Measurements from ENCODE around the gene SLC25A33. TPM values are rescaled to one million over a fixed set of nuclear protein-coding genes. Genes with fewer than 3 reads are reported as not detected.

SLC25A33 gene
- total and polyA plus RNA-seq, 2 experiments from 2014 or later: 13.3 to 18.8 TPM

GRCh38 chr1:9602794-9603167 lies 63.5 kb downstream of the SLC25A33 start (continued):
- TF ChIP-seq ZNF462 (CRISPR knock-in tag; IDR thresholded peaks at IDR 0.05): no peak
- TF ChIP-seq EZH2phosphoT487 (IDR thresholded peaks at IDR 0.05; ENCODE audit: unreplicated experiment): no peak
- TF ChIP-seq JUNB (IDR thresholded peaks at IDR 0.05; ENCODE audit: unreplicated experiment): no peak
- no peak for TF ChIP-seq ZNF331 (CRISPR knock-in tag; IDR thresholded peaks at IDR 0.05; ENCODE audit: low read depth)
- TF ChIP-seq STAT1 (IDR thresholded peaks at IDR 0.05; ENCODE audit: unreplicated experiment): no peak
- TF ChIP-seq REST (IDR thresholded peaks at IDR 0.05; ENCODE audit: unreplicated experiment): no peak
- TF ChIP-seq NANOG (IDR thresholded peaks at IDR 0.05; ENCODE audit: borderline replicate concordance): no peak
- no peak for TF ChIP-seq EZH2 (IDR thresholded peaks at IDR 0.05; ENCODE audit: low read depth, unreplicated experiment)
- no peak for TF ChIP-seq ETS1 (IDR thresholded peaks at IDR 0.05)
